T-cell (primary cell): ENCODE results near the gene FSHR. TPM values are rescaled to one million over a fixed set of nuclear protein-coding genes. Genes with fewer than 3 reads are reported as not detected.

Experiments used
- ATAC-seq, 4 experiments: fragments of 200-7000 bp in 3 of 4; fragments of 150-1000 bp in 1 of 4; cut with Tn5 transposase; replicated peaks in 1 of 4; 1 replicate in 3 of 4; 2 replicates in 1 of 4; pipeline ENCODE4 v1.10.0; 2021; ENCODE audit warnings: moderate library complexity in 3 of 4, mild to moderate bottlenecking in 2 of 4, moderate number of reproducible peaks in 1 of 4
- CTCF ChIA-PET, 2 donors: fragments of 300-600 bp; sonication (Branson Sonifier 250); formaldehyde crosslinking; loops; one replicate each; lab custom pipeline; 2022; ENCODE audit warnings: antibody characterized with exemption in 2 of 2; lab: Charles Lee
- POLR2A ChIA-PET, 2 donors: fragments of 300-600 bp; sonication (Branson Sonifier 250); formaldehyde crosslinking; loops; one replicate each; lab custom pipeline; 2022; ENCODE audit warnings: antibody characterized with exemption in 2 of 2; lab: Charles Lee
- DNase-seq, 35 experiments: peaks; one replicate each; pipeline versions ENCODE4 v3.0.0 to v3.0.0-alpha.2; 2013 to 2023
- H3K27ac ChIP-seq: one replicate; pipeline ENCODE4 v1.5.1; 2013; ENCODE audit warnings: low read length
- H3K27me3 ChIP-seq, 2 experiments: replicated peaks in 1 of 2; 1 replicate in 1 of 2; 2 replicates in 1 of 2; pipeline versions ENCODE4 v1.6.1 to v1.7.0; 2013; ENCODE audit warnings: low read length in 1 of 2, mixed read lengths in 1 of 2; ENCODE audit not compliant: control insufficient read depth in 2 of 2, insufficient read depth in 2 of 2; ENCODE audit errors: extremely low read depth in 1 of 2
- H3K36me3 ChIP-seq, 2 donors: 1 replicate in 1 of 2; 2 replicates in 1 of 2; pipeline versions ENCODE4 v1.6.1 to v1.7.0; 2013; ENCODE audit warnings: low read length in 1 of 2; ENCODE audit not compliant: control insufficient read depth in 2 of 2, insufficient read depth in 1 of 2; ENCODE audit errors: extremely low read depth in 1 of 2
- H3K4me1 ChIP-seq, 2 experiments: 1 replicate in 1 of 2; 2 replicates in 1 of 2; pipeline versions ENCODE4 v1.6.1 to v1.7.0; 2013; ENCODE audit warnings: low read length in 2 of 2, mixed read lengths in 1 of 2; ENCODE audit not compliant: insufficient read depth in 2 of 2, control insufficient read depth in 1 of 2; ENCODE audit errors: extremely low read depth in 1 of 2
- H3K4me3 ChIP-seq, 2 donors: 1 replicate in 1 of 2; 2 replicates in 1 of 2; pipeline versions ENCODE4 v1.5.1 to v1.7.0; 2013; ENCODE audit warnings: mild to moderate bottlenecking in 2 of 2, low read length in 1 of 2, moderate library complexity in 1 of 2; ENCODE audit not compliant: control insufficient read depth in 1 of 2; ENCODE audit errors: extremely low read depth in 1 of 2
- H3K9me3 ChIP-seq: 2 replicates; pipeline ENCODE4 v1.7.0; 2013
- H3K27ac Mint-ChIP-seq, 2 donors: one replicate each; pipeline ENCODE4 v1.8.0; 2020 to 2021; ENCODE audit warnings: mild to moderate bottlenecking in 2 of 2, mixed read lengths in 2 of 2
- H3K27me3 Mint-ChIP-seq, 2 donors: one replicate each; pipeline ENCODE4 v1.8.0; 2021 to 2022; ENCODE audit warnings: mixed read lengths in 2 of 2
- H3K36me3 Mint-ChIP-seq: one replicate; pipeline ENCODE4 v1.8.0; 2021; ENCODE audit warnings: mixed read lengths
- H3K4me1 Mint-ChIP-seq, 3 donors: one replicate each; pipeline ENCODE4 v1.8.0; 2020 to 2022; ENCODE audit warnings: mixed read lengths in 3 of 3, mild to moderate bottlenecking in 1 of 3
- H3K4me3 Mint-ChIP-seq, 3 donors: one replicate each; pipeline ENCODE4 v1.8.0; 2020 to 2022; ENCODE audit warnings: mild to moderate bottlenecking in 3 of 3, mixed read lengths in 3 of 3, moderate library complexity in 3 of 3
- H3K9me3 Mint-ChIP-seq, 3 donors: one replicate each; pipeline ENCODE4 v1.8.0; 2020 to 2022; ENCODE audit warnings: mixed read lengths in 3 of 3
- WGBS: methylation state at CpG from one replicate; pipeline ENCODE4 v1.1.5; 2013; ENCODE audit warnings: missing lambda C conversion rate; ENCODE audit not compliant: insufficient coverage; 5-methylcytosine and 5-hydroxymethylcytosine counted together
- total RNA-seq, 35 experiments: library from RNA in 6 of 35; stranded (reverse) in 6 of 35; fragments of 120-200 nt in 1 of 35; gene quantifications; one replicate each; pipeline versions ENCODE4 v1.2.1 to v1.2.4 and lab custom pipeline; 2013 to 2026

The FSHR gene
- total RNA-seq, 5 donors from 2014 or later (not counting 1 experiment from before 2014, with no cell fraction given) = not detected

GRCh38 chr2:48954311-48954710 lies 200.0 kb downstream of the FSHR start:
- H3K9me3 Mint-ChIP-seq = no peaks in the 10 kb centered on the region
- WGBS = 70% methylated on average over 3 of the region's 3 CpGs
- H3K4me1 Mint-ChIP-seq = no peaks in the 10 kb centered on the region
- H3K36me3 Mint-ChIP-seq = no peaks in the 10 kb centered on the region
- no peak for DNase-seq
- ChIA-PET POLR2A (no interaction called here), CTCF (interaction anchor here in 1 of 2 donors (0.6 kb wide), 1 partner anchor 1556 kb away, joined by 3 read pairs; no protein-coding TSS in a partner anchor)
- ATAC-seq = no peak
- H3K27ac Mint-ChIP-seq = no peak overlapping the region
- H3K4me3 ChIP-seq = no peak overlapping the region
- no peaks in the 10 kb centered on the region for H3K36me3 ChIP-seq
- peaks cover 0 to 6% of the 10 kb centered on the region in 2 donors for H3K27me3 Mint-ChIP-seq
- no peaks in the 10 kb centered on the region for H3K9me3 ChIP-seq
- H3K27ac ChIP-seq = no peak overlapping the region
- H3K27me3 ChIP-seq = peaks cover 0 to 4% of the 10 kb centered on the region in 2 experiments
- no peaks in the 10 kb centered on the region for H3K4me1 ChIP-seq
- H3K4me3 Mint-ChIP-seq = no peak overlapping the region

- Histone ChIP-seq H3K9me3 (no peaks in the 10 kb centered on the region), H3K27me3 (peaks cover 0 to 4% of the 10 kb centered on the region in 2 experiments), H3K4me1 (no peaks in the 10 kb centered on the region), H3K36me3 (no peaks in the 10 kb centered on the region), H3K27ac (no peak overlapping the region), H3K4me3 (no peak overlapping the region)
- ATAC-seq (no peak), DNase-seq (no peak)
- Mint-ChIP-seq H3K27ac (no peak overlapping the region), H3K9me3 (no peaks in the 10 kb centered on the region), H3K4me3 (no peak overlapping the region), H3K27me3 (peaks cover 0 to 6% of the 10 kb centered on the region in 2 donors), H3K4me1 (no peaks in the 10 kb centered on the region), H3K36me3 (no peaks in the 10 kb centered on the region)
- WGBS = no CpG with 5 or more reads among the region's 3 CpGs
- POLR2A ChIA-PET = no interaction called here
- CTCF ChIA-PET = no interaction called here
These were observed 201.7 kb downstream of the FSHR start for GRCh38 chr2:48952614-48953013.

GRCh38 chr2:48952143-48952542 lies 202.2 kb downstream of the FSHR start:
- Histone ChIP-seq H3K9me3 (no peaks in the 10 kb centered on the region), H3K4me1 (no peaks in the 10 kb centered on the region), H3K36me3 (no peaks in the 10 kb centered on the region), H3K27me3 (peaks cover 0 to 4% of the 10 kb centered on the region in 2 experiments), H3K27ac (no peak overlapping the region), H3K4me3 (no peak overlapping the region)
- no peak for ATAC-seq
- Mint-ChIP-seq H3K36me3 (no peaks in the 10 kb centered on the region), H3K4me3 (no peak overlapping the region), H3K27me3 (peaks cover 0 to 3% of the 10 kb centered on the region in 2 donors), H3K4me1 (no peaks in the 10 kb centered on the region), H3K27ac (no peak overlapping the region), H3K9me3 (no peaks in the 10 kb centered on the region)
- ChIA-PET POLR2A (no interaction called here), CTCF (no interaction called here)
- DNase-seq = no peak
- 31% methylated on average over 2 of the region's 5 CpGs for WGBS

DNA sequence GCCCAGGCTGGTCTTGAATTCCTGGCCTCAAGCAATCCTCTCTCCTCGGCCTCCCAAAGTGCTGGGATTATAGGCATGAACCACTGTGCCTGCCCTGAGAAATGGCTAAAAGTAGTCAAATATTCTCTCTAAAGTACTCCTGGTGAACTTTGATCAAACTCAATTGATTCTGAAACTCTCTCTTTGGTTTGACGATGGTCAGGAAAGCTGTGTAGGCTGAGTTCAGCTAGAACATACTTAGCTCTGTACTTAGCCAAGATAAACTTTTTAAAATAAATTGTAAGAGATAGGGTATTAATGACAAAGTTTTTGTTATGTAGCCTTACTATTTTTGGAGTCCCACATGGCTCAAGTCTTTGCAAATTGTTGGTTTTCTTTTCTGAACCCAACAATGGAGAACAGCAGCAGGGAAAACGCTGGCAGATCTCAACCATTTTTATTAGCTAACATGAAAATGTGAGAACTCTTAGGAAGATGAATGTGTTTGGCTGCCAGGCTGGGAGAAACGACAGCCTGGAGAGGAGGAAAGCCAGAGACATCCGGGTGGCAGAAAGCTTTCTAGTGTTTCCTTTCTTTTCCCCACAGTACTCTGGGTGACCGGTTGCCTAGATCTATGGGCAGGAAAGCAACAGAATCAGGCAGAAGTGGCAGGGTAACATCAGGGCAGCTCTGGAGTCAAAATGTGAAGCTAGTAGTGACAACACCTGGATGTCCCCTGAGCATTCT lies 205.8 kb downstream of the FSHR start:
- Mint-ChIP-seq H3K36me3 (no peaks in the 10 kb centered on the region), H3K4me3 (no peak overlapping the region), H3K27me3 (no peaks in the 10 kb centered on the region), H3K9me3 (no peaks in the 10 kb centered on the region), H3K27ac (no peak overlapping the region), H3K4me1 (no peaks in the 10 kb centered on the region)
- ChIA-PET POLR2A (interaction anchor here in 1 of 2 donors (0.6 kb wide), 1 partner anchor 12 kb away, joined by 3 read pairs; no protein-coding TSS in a partner anchor), CTCF (no interaction called here)
- H3K27me3 ChIP-seq = peaks cover 0 to 4% of the 10 kb centered on the region in 2 experiments
- no peak overlapping the region for H3K4me3 ChIP-seq
- H3K27ac ChIP-seq = no peak overlapping the region
- H3K36me3 ChIP-seq = no peaks in the 10 kb centered on the region
- WGBS = 83% methylated on average over 1 of the region's 6 CpGs
- no peaks in the 10 kb centered on the region for H3K4me1 ChIP-seq
- ATAC-seq = no peak
- H3K9me3 ChIP-seq = no peaks in the 10 kb centered on the region
- DNase-seq = no peak

- 50% methylated on average over 2 of the region's 2 CpGs for WGBS
- CTCF ChIA-PET = interaction anchor here (0.8 to 2.3 kb wide), 3 partner anchors 15 to 1546 kb away, joined by 3 to 12 read pairs (median 3); no protein-coding TSS in a partner anchor
These were observed 207.8 kb downstream of the FSHR start for GRCh38 chr2:48946449-48947048.

GRCh38 chr2:48944956-48945355 lies 209.4 kb downstream of the FSHR start:
- Mint-ChIP-seq H3K4me3 (no peak overlapping the region), H3K27ac (no peak overlapping the region)
- no peak for ATAC-seq

More at GRCh38 chr2:48946449-48947048, 207.8 kb downstream of the FSHR start:
- H3K4me1 ChIP-seq = no peaks in the 10 kb centered on the region
- DNase-seq (peak in 21 of 35 experiments; percentile 1 to 48 (median 12)), ATAC-seq (peak; percentile 40 to 69 (median 60))
- H3K4me3 ChIP-seq = no peak overlapping the region
- no peaks in the 10 kb centered on the region for H3K9me3 ChIP-seq
- no peaks in the 10 kb centered on the region for H3K27me3 ChIP-seq
- Mint-ChIP-seq H3K27ac (no peak overlapping the region), H3K27me3 (no peaks in the 10 kb centered on the region), H3K4me3 (no peak overlapping the region), H3K9me3 (no peaks in the 10 kb centered on the region), H3K36me3 (no peaks in the 10 kb centered on the region), H3K4me1 (no peaks in the 10 kb centered on the region)
- no peak overlapping the region for H3K27ac ChIP-seq
- POLR2A ChIA-PET = no interaction called here
- no peaks in the 10 kb centered on the region for H3K36me3 ChIP-seq

More at GRCh38 chr2:48944956-48945355, 209.4 kb downstream of the FSHR start:
- H3K4me1 ChIP-seq = no peaks in the 10 kb centered on the region
- H3K4me3 ChIP-seq = no peak overlapping the region
- POLR2A ChIA-PET = no interaction called here
- H3K27ac ChIP-seq = no peak overlapping the region
- Mint-ChIP-seq H3K36me3 (no peaks in the 10 kb centered on the region), H3K27me3 (no peaks in the 10 kb centered on the region), H3K4me1 (no peaks in the 10 kb centered on the region), H3K9me3 (no peaks in the 10 kb centered on the region)
- no peaks in the 10 kb centered on the region for H3K36me3 ChIP-seq
- no peaks in the 10 kb centered on the region for H3K27me3 ChIP-seq
- WGBS = 70% methylated on average over 1 of the region's 1 CpG
- no peak for DNase-seq
- CTCF ChIA-PET = interaction anchor here in 1 of 2 donors (2.3 kb wide), 1 partner anchor 1547 kb away, joined by 12 read pairs; no protein-coding TSS in a partner anchor
- H3K9me3 ChIP-seq = no peaks in the 10 kb centered on the region
